ENCODE measurements around the gene KLKB1. TPM values are rescaled to one million over a fixed set of nuclear protein-coding genes. Genes with fewer than 3 reads are reported as not detected.

KLKB1 gene
- total RNA-seq, 2 donors from 2014 or later = 1.6 to 2.6 TPM

DNA sequence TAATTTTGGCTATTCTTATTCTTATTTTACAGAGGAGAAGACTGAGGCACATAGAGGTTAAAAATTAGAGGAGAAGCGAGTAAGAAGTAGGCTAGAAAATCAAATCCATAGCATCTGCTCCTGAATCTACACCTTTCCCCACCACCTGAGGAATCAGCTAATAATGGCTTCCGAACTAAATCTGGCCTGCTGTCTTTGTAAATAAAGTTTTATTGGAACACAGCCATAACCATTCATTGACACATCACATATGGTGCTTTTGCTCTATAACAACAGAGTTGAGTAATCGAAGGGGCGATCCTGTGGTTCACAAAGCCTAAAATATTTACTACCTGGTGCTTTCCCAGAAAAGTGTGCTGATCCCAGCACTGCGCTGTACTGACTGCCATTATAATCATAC, 76.9 kb downstream of the KLKB1 start:
- Histone ChIP-seq H3K4me3 (no peak overlapping the region), H3K36me3 (no peaks in the 10 kb centered on the region), H3K27me3 (replicated peaks; ENCODE audit: insufficient read depth) (no peaks in the 10 kb centered on the region), H3K9me3 (no peaks in the 10 kb centered on the region), H3K27ac (no peak overlapping the region), H3K4me1 (ENCODE audit: control insufficient read depth in 1 of 2, low read depth in 2 of 2) (no peaks in the 10 kb centered on the region)
- no peak for ATAC-seq (ENCODE audit: insufficient number of reproducible peaks, low FRiP score, low read depth)
- no peak for DNase-seq (ENCODE audit: low spot score)
- TF ChIP-seq, protein P1, sequence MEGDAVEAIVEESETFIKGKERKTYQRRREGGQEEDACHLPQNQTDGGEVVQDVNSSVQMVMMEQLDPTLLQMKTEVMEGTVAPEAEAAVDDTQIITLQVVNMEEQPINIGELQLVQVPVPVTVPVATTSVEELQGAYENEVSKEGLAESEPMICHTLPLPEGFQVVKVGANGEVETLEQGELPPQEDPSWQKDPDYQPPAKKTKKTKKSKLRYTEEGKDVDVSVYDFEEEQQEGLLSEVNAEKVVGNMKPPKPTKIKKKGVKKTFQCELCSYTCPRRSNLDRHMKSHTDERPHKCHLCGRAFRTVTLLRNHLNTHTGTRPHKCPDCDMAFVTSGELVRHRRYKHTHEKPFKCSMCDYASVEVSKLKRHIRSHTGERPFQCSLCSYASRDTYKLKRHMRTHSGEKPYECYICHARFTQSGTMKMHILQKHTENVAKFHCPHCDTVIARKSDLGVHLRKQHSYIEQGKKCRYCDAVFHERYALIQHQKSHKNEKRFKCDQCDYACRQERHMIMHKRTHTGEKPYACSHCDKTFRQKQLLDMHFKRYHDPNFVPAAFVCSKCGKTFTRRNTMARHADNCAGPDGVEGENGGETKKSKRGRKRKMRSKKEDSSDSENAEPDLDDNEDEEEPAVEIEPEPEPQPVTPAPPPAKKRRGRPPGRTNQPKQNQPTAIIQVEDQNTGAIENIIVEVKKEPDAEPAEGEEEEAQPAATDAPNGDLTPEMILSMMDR (IDR thresholded peaks at IDR 0.05) = no peak

DNA sequence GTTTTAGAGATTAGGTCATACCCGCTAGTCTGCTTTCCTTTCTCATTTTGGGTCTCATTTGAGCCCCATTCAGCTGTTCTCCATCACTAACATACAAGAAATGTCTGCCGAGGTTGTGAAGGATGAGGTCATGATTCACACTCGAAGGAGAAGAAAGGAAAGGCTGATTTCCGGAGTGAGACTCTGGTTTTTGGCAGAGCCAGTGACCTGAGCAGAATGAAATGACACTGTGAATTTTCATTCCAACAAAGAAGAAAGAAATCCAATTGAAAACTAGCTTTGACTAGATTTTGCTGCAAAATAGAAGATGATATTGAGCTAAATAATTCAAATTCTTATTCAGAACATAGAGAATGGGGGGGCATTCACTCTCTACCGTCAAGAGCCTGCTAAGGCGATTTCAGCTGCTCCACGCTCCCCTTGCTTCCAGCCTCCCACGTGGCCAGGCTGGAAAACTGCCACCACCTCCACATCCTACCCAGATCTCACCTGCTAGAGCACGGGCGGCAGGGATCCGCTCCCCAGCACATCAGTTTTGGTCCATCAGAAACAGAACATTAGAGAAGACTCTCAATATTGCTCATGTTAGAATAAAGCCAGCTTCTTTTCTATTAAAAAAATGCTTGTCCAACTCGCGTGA, 77.7 kb downstream of the KLKB1 start:
- ATAC-seq (ENCODE audit: insufficient number of reproducible peaks, low FRiP score, low read depth) (no peak), DNase-seq (ENCODE audit: low spot score) (no peak)
- TF ChIP-seq, protein P1 (IDR thresholded peaks at IDR 0.05) = no peak
- H3K9me3 ChIP-seq = no peaks in the 10 kb centered on the region
- H3K4me3 ChIP-seq = no peak overlapping the region
- H3K27ac ChIP-seq = no peak overlapping the region
- H3K36me3 ChIP-seq = no peaks in the 10 kb centered on the region
- H3K4me1 ChIP-seq (ENCODE audit: control insufficient read depth in 1 of 2, low read depth in 2 of 2) = no peaks in the 10 kb centered on the region
- H3K27me3 ChIP-seq (replicated peaks; ENCODE audit: insufficient read depth) = no peaks in the 10 kb centered on the region

DNA sequence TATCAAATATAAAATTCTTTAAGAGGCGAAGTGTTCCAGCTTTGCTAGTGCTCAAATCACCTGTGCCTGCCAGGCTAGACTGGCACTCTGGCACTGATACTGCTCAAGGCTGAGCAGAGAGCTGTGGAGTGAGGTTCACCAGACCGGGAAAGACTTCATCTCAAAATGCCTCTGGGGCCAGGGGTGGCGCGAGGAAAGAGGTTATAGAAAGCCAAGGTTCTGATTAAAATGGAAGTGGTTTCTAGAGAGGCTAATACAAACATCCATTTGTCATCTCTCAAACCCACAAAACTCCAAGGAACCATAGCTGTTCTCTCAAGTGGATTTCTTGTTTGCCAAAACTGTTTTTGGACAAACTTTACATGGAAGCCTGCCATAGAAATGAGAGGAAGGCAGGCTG, 80.2 kb downstream of the KLKB1 start:
- DNase-seq (ENCODE audit: low spot score) (no peak), ATAC-seq (ENCODE audit: insufficient number of reproducible peaks, low FRiP score, low read depth) (no peak)
- no peak overlapping the region for H3K27ac ChIP-seq
- no peaks in the 10 kb centered on the region for H3K27me3 ChIP-seq (replicated peaks; ENCODE audit: insufficient read depth)
- H3K9me3 ChIP-seq = no peaks in the 10 kb centered on the region
- TF ChIP-seq, protein P1 (IDR thresholded peaks at IDR 0.05) = no peak
- H3K36me3 ChIP-seq = no peaks in the 10 kb centered on the region
- H3K4me3 ChIP-seq = no peak overlapping the region
- no peaks in the 10 kb centered on the region for H3K4me1 ChIP-seq (ENCODE audit: control insufficient read depth in 1 of 2, low read depth in 2 of 2)

DNA sequence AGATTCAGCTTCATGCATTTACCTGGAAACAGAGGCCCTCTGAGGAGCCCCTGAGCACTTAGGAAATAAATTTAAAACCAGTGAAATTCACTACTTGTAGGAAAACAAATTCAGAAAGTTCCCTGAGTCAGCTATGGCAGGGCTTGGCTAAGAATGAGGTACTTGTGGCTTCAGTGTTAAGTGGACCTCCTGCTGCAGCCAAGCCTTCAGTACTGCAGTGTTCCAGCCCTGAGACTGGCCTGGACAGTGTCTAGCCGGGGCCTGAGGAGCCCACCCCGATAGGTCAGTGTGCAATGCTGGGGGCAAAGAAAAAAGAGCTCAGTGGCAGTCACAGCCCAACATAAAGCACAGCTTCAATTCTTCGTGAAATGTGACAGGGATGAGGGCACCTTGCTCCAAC, 80.6 kb downstream of the KLKB1 start:
- H3K36me3 ChIP-seq = no peaks in the 10 kb centered on the region
- DNase-seq (ENCODE audit: low spot score) (no peak), ATAC-seq (ENCODE audit: insufficient number of reproducible peaks, low FRiP score, low read depth) (no peak)
- no peaks in the 10 kb centered on the region for H3K9me3 ChIP-seq
- TF ChIP-seq, protein P1 (IDR thresholded peaks at IDR 0.05) = no peak
- no peak overlapping the region for H3K27ac ChIP-seq
- no peaks in the 10 kb centered on the region for H3K4me1 ChIP-seq (ENCODE audit: control insufficient read depth in 1 of 2, low read depth in 2 of 2)
- H3K4me3 ChIP-seq = no peak overlapping the region
- no peaks in the 10 kb centered on the region for H3K27me3 ChIP-seq (replicated peaks; ENCODE audit: insufficient read depth)

Other genes starting within 250 kb of the KLKB1 start
- 1 to 10 TPM; 3.5 to 5.7 TPM for gene TLR3, start 158.4 kb upstream of the KLKB1 start, total RNA-seq
- gene FAM149A, start 122.8 kb upstream of the KLKB1 start, total RNA-seq = 10 to 100 TPM in 1 of 2 donors, 1 to 10 TPM in 1; 9.9 to 12.8 TPM
- 10 to 100 TPM; 41.8 to 61.2 TPM for gene CYP4V2, start 35.9 kb upstream of the KLKB1 start, total RNA-seq
- gene F11, start 38.7 kb downstream of the KLKB1 start, total RNA-seq = not detected

Data from thoracic aorta (tissue), 2 donors.